Measurements from ENCODE around the gene APOO. TPM values are rescaled to one million over a fixed set of nuclear protein-coding genes. Genes with fewer than 3 reads are reported as not detected.
A peak's percentile ranks its signal among the peaks of the same experiment; 100 is the strongest.

The APOO gene
- total RNA-seq, 2 donors from 2014 or later, result 47.9 to 74.2 TPM

- TF ChIP-seq, protein P1, sequence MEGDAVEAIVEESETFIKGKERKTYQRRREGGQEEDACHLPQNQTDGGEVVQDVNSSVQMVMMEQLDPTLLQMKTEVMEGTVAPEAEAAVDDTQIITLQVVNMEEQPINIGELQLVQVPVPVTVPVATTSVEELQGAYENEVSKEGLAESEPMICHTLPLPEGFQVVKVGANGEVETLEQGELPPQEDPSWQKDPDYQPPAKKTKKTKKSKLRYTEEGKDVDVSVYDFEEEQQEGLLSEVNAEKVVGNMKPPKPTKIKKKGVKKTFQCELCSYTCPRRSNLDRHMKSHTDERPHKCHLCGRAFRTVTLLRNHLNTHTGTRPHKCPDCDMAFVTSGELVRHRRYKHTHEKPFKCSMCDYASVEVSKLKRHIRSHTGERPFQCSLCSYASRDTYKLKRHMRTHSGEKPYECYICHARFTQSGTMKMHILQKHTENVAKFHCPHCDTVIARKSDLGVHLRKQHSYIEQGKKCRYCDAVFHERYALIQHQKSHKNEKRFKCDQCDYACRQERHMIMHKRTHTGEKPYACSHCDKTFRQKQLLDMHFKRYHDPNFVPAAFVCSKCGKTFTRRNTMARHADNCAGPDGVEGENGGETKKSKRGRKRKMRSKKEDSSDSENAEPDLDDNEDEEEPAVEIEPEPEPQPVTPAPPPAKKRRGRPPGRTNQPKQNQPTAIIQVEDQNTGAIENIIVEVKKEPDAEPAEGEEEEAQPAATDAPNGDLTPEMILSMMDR (conservative IDR thresholded peaks at IDR 0.05), result no peak
- Mint-ChIP-seq H3K27ac (peak overlapping the region; percentile 56), H3K4me1 (peaks cover 16% of the 10 kb centered on the region), H3K4me3 (no peak overlapping the region), H3K27me3 (ENCODE audit: insufficient read depth) (peaks cover 2% of the 10 kb centered on the region), H3K9me3 (no peaks in the 10 kb centered on the region), H3K36me3 (ENCODE audit: low read depth) (no peaks in the 10 kb centered on the region)
- Histone ChIP-seq H3K4me1 (ENCODE audit: control insufficient read depth, insufficient read depth, low read length) (no peaks in the 10 kb centered on the region), H3K9ac (ENCODE audit: extremely low read depth, low read length, poor library complexity, severe bottlenecking) (no peak overlapping the region), H3K9me3 (ENCODE audit: control insufficient read depth, low read length) (no peaks in the 10 kb centered on the region), H3K27me3 (ENCODE audit: control insufficient read depth, insufficient read depth, low read length, poor library complexity, severe bottlenecking) (no peaks in the 10 kb centered on the region), H3K36me3 (ENCODE audit: control insufficient read depth, insufficient read depth, low read length) (no peaks in the 10 kb centered on the region), H3K27ac (ENCODE audit: low read depth, low read length) (no peak overlapping the region), H3K4me3 (ENCODE audit: low read length) (no peak overlapping the region)
- 44% methylated on average over 8 of the region's 9 CpGs; no CpG with 5 or more reads in 1 of the 2 experiments for WGBS, 2 experiments (ENCODE audit: insufficient coverage in 1 of 2, insufficient read length in 1 of 2)
- peak; percentile 81 for DNase-seq
Measured at GRCh38 chrX:23952984-23953907, 45.5 kb upstream of the APOO start.

- Mint-ChIP-seq H3K9me3 (no peaks in the 10 kb centered on the region), H3K36me3 (ENCODE audit: low read depth) (no peaks in the 10 kb centered on the region), H3K27me3 (ENCODE audit: insufficient read depth) (peaks cover 2% of the 10 kb centered on the region), H3K27ac (no peak overlapping the region), H3K4me1 (peaks cover 16% of the 10 kb centered on the region), H3K4me3 (no peak overlapping the region)
- WGBS, 2 experiments (ENCODE audit: insufficient coverage in 1 of 2, insufficient read length in 1 of 2), result 63% methylated on average over 2 of the region's 3 CpGs; no CpG with 5 or more reads in 1 of the 2 experiments
- DNase-seq, result no peak
- Histone ChIP-seq H3K27ac (ENCODE audit: low read depth, low read length) (no peak overlapping the region), H3K9me3 (ENCODE audit: control insufficient read depth, low read length) (no peaks in the 10 kb centered on the region), H3K4me1 (ENCODE audit: control insufficient read depth, insufficient read depth, low read length) (no peaks in the 10 kb centered on the region), H3K27me3 (ENCODE audit: control insufficient read depth, insufficient read depth, low read length, poor library complexity, severe bottlenecking) (no peaks in the 10 kb centered on the region), H3K36me3 (ENCODE audit: control insufficient read depth, insufficient read depth, low read length) (no peaks in the 10 kb centered on the region), H3K4me3 (ENCODE audit: low read length) (no peak overlapping the region), H3K9ac (ENCODE audit: extremely low read depth, low read length, poor library complexity, severe bottlenecking) (no peak overlapping the region)
- TF ChIP-seq, protein P1 (conservative IDR thresholded peaks at IDR 0.05), result no peak
Measured at GRCh38 chrX:23952391-23952790, 44.7 kb upstream of the APOO start.

DNA sequence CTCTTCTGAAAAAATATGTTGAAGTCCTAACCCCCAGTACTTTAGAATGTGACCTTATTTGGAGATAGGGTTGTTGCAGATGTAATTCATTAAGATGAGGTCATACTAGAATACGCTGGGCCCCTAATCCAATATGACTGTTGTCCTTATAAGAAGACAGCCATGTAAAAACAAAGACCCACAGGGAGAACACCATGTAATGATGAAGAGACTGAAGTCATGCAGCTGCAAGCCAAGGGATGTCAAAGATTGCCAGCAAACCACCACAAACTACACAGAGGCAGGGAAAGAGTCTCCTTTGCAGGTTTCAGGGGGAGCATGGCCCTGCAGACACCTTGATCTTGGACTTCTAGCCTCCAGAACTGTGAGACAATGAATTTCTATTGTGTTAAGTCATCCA is 37.5 kb upstream of the APOO start:
- Histone ChIP-seq H3K36me3 (ENCODE audit: control insufficient read depth, insufficient read depth, low read length) (no peaks in the 10 kb centered on the region), H3K27me3 (ENCODE audit: control insufficient read depth, insufficient read depth, low read length, poor library complexity, severe bottlenecking) (no peaks in the 10 kb centered on the region), H3K9me3 (ENCODE audit: control insufficient read depth, low read length) (no peaks in the 10 kb centered on the region), H3K9ac (ENCODE audit: extremely low read depth, low read length, poor library complexity, severe bottlenecking) (no peak overlapping the region), H3K4me3 (ENCODE audit: low read length) (no peak overlapping the region), H3K4me1 (ENCODE audit: control insufficient read depth, insufficient read depth, low read length) (no peaks in the 10 kb centered on the region), H3K27ac (ENCODE audit: low read depth, low read length) (no peak overlapping the region)
- Mint-ChIP-seq H3K36me3 (ENCODE audit: low read depth) (no peaks in the 10 kb centered on the region), H3K4me3 (no peak overlapping the region), H3K4me1 (peaks cover 5% of the 10 kb centered on the region), H3K27ac (no peak overlapping the region), H3K27me3 (ENCODE audit: insufficient read depth) (no peaks in the 10 kb centered on the region), H3K9me3 (no peaks in the 10 kb centered on the region)
- TF ChIP-seq, protein P1 (conservative IDR thresholded peaks at IDR 0.05), result no peak
- DNase-seq, result no peak
- 100% methylated on average over 1 of the region's 1 CpG; no CpG with 5 or more reads in 1 of the 2 experiments for WGBS, 2 experiments (ENCODE audit: insufficient coverage in 1 of 2, insufficient read length in 1 of 2)

All from endodermal cell (in vitro differentiated cells).